CD14-positive monocyte (primary cell): ENCODE data around the gene PKP4. TPM values are rescaled to one million over a fixed set of nuclear protein-coding genes. Genes with fewer than 3 reads are reported as not detected.
A peak's percentile ranks its signal among the peaks of the same experiment; 100 is the strongest.

ENCODE experiments used
- DNase-seq, 3 donors: peaks; one replicate each; pipeline ENCODE4 v3.0.0-alpha.2; 2011 to 2022
- H2AFZ ChIP-seq: 2 replicates; pipeline ENCODE4 v1.6.0; 2012; ENCODE audit warnings: mild to moderate bottlenecking, low read depth, low read length, inconsistent platforms; ENCODE audit not compliant: insufficient read depth, poor library complexity, severe bottlenecking
- H3K27ac ChIP-seq, 2 donors: 1 replicate in 1 of 2; 2 replicates in 1 of 2; pipeline ENCODE4 v1.5.1; 2012 to 2013; ENCODE audit warnings: low read length in 2 of 2, control low read depth in 1 of 2, inconsistent platforms in 1 of 2, low read depth in 1 of 2, mild to moderate bottlenecking in 1 of 2
- H3K27me3 ChIP-seq, 2 donors: one replicate each; pipeline versions ENCODE4 v1.6.0 to v1.6.1; 2011 to 2013; ENCODE audit warnings: low read length in 2 of 2; ENCODE audit not compliant: control insufficient read depth in 2 of 2, insufficient read depth in 2 of 2
- H3K36me3 ChIP-seq, 2 donors: replicated peaks in 1 of 2; 1 replicate in 1 of 2; 2 replicates in 1 of 2; pipeline versions ENCODE4 v1.5.1 to v1.6.1; 2012 to 2013; ENCODE audit warnings: low read length in 2 of 2, control low read depth in 1 of 2, inconsistent platforms in 1 of 2, mild to moderate bottlenecking in 1 of 2; ENCODE audit not compliant: insufficient read depth in 2 of 2, control insufficient read depth in 1 of 2
- H3K4me1 ChIP-seq, 2 donors: 1 replicate in 1 of 2; 2 replicates in 1 of 2; pipeline versions ENCODE4 v1.5.1 to v1.6.1; 2012 to 2013; ENCODE audit warnings: low read length in 2 of 2, control low read depth in 1 of 2, inconsistent platforms in 1 of 2, mild to moderate bottlenecking in 1 of 2, moderate library complexity in 1 of 2; ENCODE audit not compliant: insufficient read depth in 2 of 2, control insufficient read depth in 1 of 2
- H3K4me2 ChIP-seq: replicated peaks from 2 replicates; pipeline ENCODE3; 2012; ENCODE audit warnings: low read length, moderate library complexity, mild to moderate bottlenecking; ENCODE audit not compliant: poor library complexity, severe bottlenecking; ENCODE audit errors: extremely low read depth
- H3K4me3 ChIP-seq, 3 experiments: fragments of 200-600 bp in 1 of 3; sonication (generic) in 1 of 3; replicated peaks in 1 of 3; 1 replicate in 2 of 3; 2 replicates in 1 of 3; pipeline ENCODE4 v1.5.1; 2011 to 2013; ENCODE audit warnings: low read length in 3 of 3, mild to moderate bottlenecking in 3 of 3, control low read depth in 2 of 3, low read depth in 2 of 3, inconsistent platforms in 1 of 3, moderate library complexity in 1 of 3
- H3K79me2 ChIP-seq: 2 replicates; pipeline ENCODE4 v1.6.0; 2012; ENCODE audit warnings: mild to moderate bottlenecking, control low read depth, inconsistent platforms, low read length, moderate library complexity; ENCODE audit not compliant: insufficient read depth
- H3K9ac ChIP-seq: 2 replicates; pipeline ENCODE4 v1.6.0; 2017; ENCODE audit warnings: low read length, mild to moderate bottlenecking; ENCODE audit not compliant: insufficient read depth, poor library complexity, severe bottlenecking
- H3K9me3 ChIP-seq, 2 donors: replicated peaks in 1 of 2; 1 replicate in 1 of 2; 2 replicates in 1 of 2; pipeline versions ENCODE4 v1.5.1 to v1.6.1; 2012 to 2013; ENCODE audit warnings: low read length in 2 of 2, control low read depth in 1 of 2; ENCODE audit not compliant: control insufficient read depth in 1 of 2, insufficient read depth in 1 of 2
- H4K20me1 ChIP-seq: 2 replicates; pipeline ENCODE4 v1.6.0; 2012; ENCODE audit warnings: mild to moderate bottlenecking, low read length, control low read depth, moderate library complexity; ENCODE audit not compliant: insufficient read depth
- H3K27ac Mint-ChIP-seq, 7 donors: one replicate each; pipeline ENCODE4 v1.8.0; 2020; ENCODE audit warnings: mild to moderate bottlenecking in 7 of 7, mixed read lengths in 7 of 7, moderate library complexity in 6 of 7, inconsistent platforms in 2 of 7
- H3K27me3 Mint-ChIP-seq, 3 donors: one replicate each; pipeline ENCODE4 v1.8.0; 2021 to 2022; ENCODE audit warnings: low read depth in 3 of 3, mild to moderate bottlenecking in 3 of 3, mixed read lengths in 3 of 3, moderate library complexity in 3 of 3, inconsistent platforms in 1 of 3
- H3K36me3 Mint-ChIP-seq, 2 donors: one replicate each; pipeline ENCODE4 v1.8.0; 2020; ENCODE audit warnings: mixed read lengths in 2 of 2, inconsistent platforms in 1 of 2, mild to moderate bottlenecking in 1 of 2
- H3K4me1 Mint-ChIP-seq: one replicate; pipeline ENCODE4 v1.8.0; 2020; ENCODE audit warnings: mild to moderate bottlenecking, mixed read lengths
- H3K4me3 Mint-ChIP-seq, 2 donors: one replicate each; pipeline ENCODE4 v1.8.0; 2020; ENCODE audit warnings: mild to moderate bottlenecking in 2 of 2, mixed read lengths in 2 of 2, moderate library complexity in 1 of 2
- H3K9me3 Mint-ChIP-seq, 7 donors: one replicate each; pipeline ENCODE4 v1.8.0; 2020 to 2022; ENCODE audit warnings: mixed read lengths in 7 of 7, mild to moderate bottlenecking in 6 of 7, moderate library complexity in 6 of 7, inconsistent platforms in 2 of 7
- CTCF ChIP-seq: fragments of 200-600 bp; IDR thresholded peaks from one replicate; pipeline ENCODE4 v1.8.0; 2022; ENCODE audit warnings: antibody characterized with exemption, mild to moderate bottlenecking
- WGBS: methylation state at CpG from one replicate; pipeline ENCODE4 v1.1.5; 2013; ENCODE audit warnings: missing lambda C conversion rate; ENCODE audit not compliant: insufficient coverage; 5-methylcytosine and 5-hydroxymethylcytosine counted together
- intact Hi-C, 2 donors: fragments of 100-400 bp; cut with micrococcal nuclease; formaldehyde crosslinking; loops; one replicate each; pipeline versions ENCODE4 v1.15.0 to v1.15.1; 2023
- polyA plus RNA-seq, 3 donors: library from polyadenylated mRNA; depleted of rRNA in 1 of 3; unstranded in 2 of 3; stranded (reverse) in 1 of 3; fragments of 300-500 nt in 2 of 3; fragments of >200 nt in 1 of 3; fragmentation: Illumina TruSeq in 2 of 3; gene quantifications; 1 replicate in 2 of 3; 2 replicates in 1 of 3; pipeline ENCODE4 v1.2.3, GENCODE V29; 2012 to 2021

PKP4 gene
- polyA plus RNA-seq, 3 donors, result 0.33 to 9.4 (median 0.73) TPM

DNA sequence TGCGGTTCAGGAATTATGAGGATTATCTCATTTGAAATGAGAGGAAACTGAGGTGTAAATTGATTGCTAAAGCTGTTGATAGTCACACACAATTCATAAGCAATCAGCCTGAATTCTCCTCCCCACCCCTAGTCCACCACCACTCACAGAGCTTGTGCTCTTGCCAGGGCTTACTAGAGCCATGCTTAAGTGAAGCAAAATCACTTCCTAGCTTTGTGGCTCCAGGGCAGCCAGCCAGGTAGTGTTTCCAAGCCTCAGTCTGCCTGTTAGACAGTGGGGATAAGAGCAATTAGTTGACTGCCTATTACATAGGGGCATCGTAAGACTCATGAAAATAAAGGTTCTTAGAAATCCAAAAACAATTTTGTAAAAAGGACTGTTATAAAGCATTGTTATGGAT lies 87.2 kb downstream of the PKP4 start:
- no peaks in the 10 kb centered on the region for H3K27me3 Mint-ChIP-seq
- no peaks in the 10 kb centered on the region for H3K4me1 ChIP-seq
- peaks cover 16% of the 10 kb centered on the region for H3K4me1 Mint-ChIP-seq
- H3K79me2 ChIP-seq, result no peaks in the 10 kb centered on the region
- no peak for TF ChIP-seq CTCF
- intact Hi-C loops, result no loop called here
- no peak overlapping the region for H3K4me2 ChIP-seq
- no peaks in the 10 kb centered on the region for H3K27me3 ChIP-seq
- no peak overlapping the region for H3K4me3 ChIP-seq
- H3K27ac Mint-ChIP-seq, result peak overlapping the region in 2 of 7 donors; percentile 35 to 45
- H3K4me3 Mint-ChIP-seq, result no peak overlapping the region
- no peak overlapping the region for H3K9ac ChIP-seq
- H3K36me3 Mint-ChIP-seq, result peaks cover 21 to 29% of the 10 kb centered on the region in 2 donors
- H4K20me1 ChIP-seq, result no peaks in the 10 kb centered on the region
- no peaks in the 10 kb centered on the region for H3K9me3 ChIP-seq
- no CpG with 5 or more reads among the region's 2 CpGs for WGBS
- H2AFZ ChIP-seq, result no peak overlapping the region
- peaks cover 0 to 24% of the 10 kb centered on the region in 2 donors for H3K36me3 ChIP-seq
- H3K27ac ChIP-seq, result no peak overlapping the region
- no peaks in the 10 kb centered on the region for H3K9me3 Mint-ChIP-seq
- no peak for DNase-seq

DNA sequence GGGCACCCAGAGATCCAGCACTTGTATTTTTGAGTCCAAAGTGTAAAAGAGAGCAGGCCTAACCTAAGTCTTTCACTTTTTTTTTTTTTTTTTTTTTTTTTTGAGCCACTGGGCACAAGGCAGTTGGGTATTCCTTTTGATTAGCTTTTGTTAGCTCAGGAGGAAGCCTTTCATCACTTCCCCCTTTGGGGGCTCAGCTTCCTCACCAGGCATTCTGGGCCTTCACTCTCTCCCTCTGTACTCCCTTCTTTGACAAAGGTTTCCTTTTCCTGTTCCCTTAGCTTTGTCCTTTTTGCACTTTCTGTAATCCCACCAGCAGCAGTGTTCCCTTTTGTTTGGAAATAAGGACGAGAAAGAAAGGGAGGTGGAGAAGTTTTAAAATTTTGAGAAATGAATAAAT lies 88.2 kb downstream of the PKP4 start:
- Mint-ChIP-seq H3K27me3 (no peaks in the 10 kb centered on the region), H3K9me3 (no peaks in the 10 kb centered on the region), H3K36me3 (peaks cover 23 to 30% of the 10 kb centered on the region in 2 donors), H3K4me1 (peaks cover 13% of the 10 kb centered on the region), H3K4me3 (no peak overlapping the region), H3K27ac (peak overlapping the region in 1 of 7 donors; percentile 8)
- Histone ChIP-seq H2AFZ (no peak overlapping the region), H4K20me1 (no peaks in the 10 kb centered on the region), H3K27me3 (no peaks in the 10 kb centered on the region), H3K9ac (no peak overlapping the region), H3K27ac (no peak overlapping the region), H3K4me1 (no peaks in the 10 kb centered on the region), H3K4me2 (no peak overlapping the region), H3K4me3 (no peak overlapping the region), H3K9me3 (no peaks in the 10 kb centered on the region), H3K79me2 (no peaks in the 10 kb centered on the region), H3K36me3 (peaks cover 0 to 25% of the 10 kb centered on the region in 2 donors)
- TF ChIP-seq CTCF, result no peak
- no CpG with 5 or more reads among the region's 1 CpG for WGBS
- DNase-seq, result no peak
- intact Hi-C loops, result no loop called here
